ENCODE results near the gene NFKB2. TPM values are rescaled to one million over a fixed set of nuclear protein-coding genes. Genes with fewer than 3 reads are reported as not detected.

The NFKB2 gene
- total RNA-seq, 1 donor: 37.6 TPM

GRCh38 chr10:102412293-102412692 is 16.8 kb downstream of the NFKB2 start:
- H3K4me3 ChIP-seq (ENCODE audit: low read depth, low read length): no peak overlapping the region
- no peak for DNase-seq (ENCODE audit: low read depth)
- no peak for TF ChIP-seq CTCF (IDR thresholded peaks at IDR 0.05; ENCODE audit: insufficient read depth, low read depth, low read length)

DNA sequence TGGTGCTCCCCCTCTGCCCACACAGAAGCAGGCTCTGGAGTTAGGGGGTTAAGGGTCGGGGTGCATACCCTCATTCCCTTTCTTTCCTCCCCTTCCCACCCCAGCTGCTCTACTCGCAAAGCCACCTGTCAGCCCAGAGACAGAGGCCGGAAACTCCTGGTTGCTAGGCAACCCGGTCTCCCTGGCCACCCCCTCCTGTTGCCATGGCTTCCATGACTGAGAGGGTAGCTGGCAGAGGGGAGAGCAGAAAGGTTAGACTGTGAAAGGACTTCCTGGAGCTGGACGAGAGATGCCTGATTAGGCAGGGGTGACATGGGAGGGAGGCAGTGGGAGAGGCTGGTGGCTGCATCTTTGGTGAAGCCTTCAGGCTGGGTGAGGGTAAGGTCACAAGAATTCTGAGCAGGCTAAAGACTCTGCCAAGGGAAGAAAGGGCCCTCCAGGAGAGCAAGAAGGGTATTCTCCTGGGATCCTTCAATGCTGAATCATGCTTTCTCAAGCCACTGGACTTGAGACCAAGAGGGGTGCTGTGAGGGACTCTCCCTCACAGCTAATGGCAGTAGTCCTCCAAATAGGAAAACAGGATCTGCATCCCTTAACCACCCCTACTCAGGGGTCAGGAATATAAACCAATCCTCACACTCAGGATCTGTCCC is 17.7 kb downstream of the NFKB2 start:
- no peak for TF ChIP-seq CTCF (IDR thresholded peaks at IDR 0.05; ENCODE audit: insufficient read depth, low read depth, low read length)
- no peak overlapping the region for H3K4me3 ChIP-seq (ENCODE audit: low read depth, low read length)
- no peak for DNase-seq (ENCODE audit: low read depth)

- DNase-seq (ENCODE audit: low read depth): no peak
- no peak for TF ChIP-seq CTCF (IDR thresholded peaks at IDR 0.05; ENCODE audit: insufficient read depth, low read depth, low read length)
- H3K4me3 ChIP-seq (ENCODE audit: low read depth, low read length): no peak overlapping the region
Measured at GRCh38 chr10:102413806-102414561, 18.5 kb downstream of the NFKB2 start.

GRCh38 chr10:102414749-102415148 is 19.2 kb downstream of the NFKB2 start:
- no peak overlapping the region for H3K4me3 ChIP-seq (ENCODE audit: low read depth, low read length)
- TF ChIP-seq CTCF (IDR thresholded peaks at IDR 0.05; ENCODE audit: insufficient read depth, low read depth, low read length): no peak
- DNase-seq (ENCODE audit: low read depth): no peak

- DNase-seq (ENCODE audit: low read depth): no peak
- H3K4me3 ChIP-seq (ENCODE audit: low read depth, low read length): no peak overlapping the region
- TF ChIP-seq CTCF (IDR thresholded peaks at IDR 0.05; ENCODE audit: insufficient read depth, low read depth, low read length): no peak
Measured at GRCh38 chr10:102416283-102416682, 20.8 kb downstream of the NFKB2 start.

DNA sequence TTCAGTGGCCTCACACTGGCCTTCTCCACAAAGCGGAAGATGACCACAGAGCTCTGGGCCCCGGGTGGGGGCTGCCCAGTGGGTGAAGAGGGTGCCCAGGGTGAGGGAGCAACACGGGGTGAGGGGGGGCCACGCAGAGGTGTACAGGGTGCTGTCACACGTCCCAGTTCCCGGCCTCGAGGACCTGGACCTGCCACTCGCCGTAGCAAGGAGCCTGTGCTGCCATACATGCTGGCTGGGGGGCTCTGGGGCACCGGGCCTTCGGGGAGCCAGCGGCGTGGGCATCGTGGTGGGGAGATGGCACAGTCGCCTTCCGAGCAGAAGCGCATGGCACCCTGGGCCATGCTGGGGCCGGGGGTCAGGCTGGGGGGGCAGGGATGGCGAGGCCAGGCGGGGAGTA is 21.2 kb downstream of the NFKB2 start:
- TF ChIP-seq CTCF (IDR thresholded peaks at IDR 0.05; ENCODE audit: insufficient read depth, low read depth, low read length): no peak
- DNase-seq (ENCODE audit: low read depth): no peak
- H3K4me3 ChIP-seq (ENCODE audit: low read depth, low read length): no peak overlapping the region
